ENCODE results near the gene GALNT2. TPM values are rescaled to one million over a fixed set of nuclear protein-coding genes. Genes with fewer than 3 reads are reported as not detected.
A peak's percentile ranks its signal among the peaks of the same experiment; 100 is the strongest.

The GALNT2 gene
- total and polyA plus RNA-seq, 8 donors = 18.3 to 118 (median 57.3) TPM

DNA sequence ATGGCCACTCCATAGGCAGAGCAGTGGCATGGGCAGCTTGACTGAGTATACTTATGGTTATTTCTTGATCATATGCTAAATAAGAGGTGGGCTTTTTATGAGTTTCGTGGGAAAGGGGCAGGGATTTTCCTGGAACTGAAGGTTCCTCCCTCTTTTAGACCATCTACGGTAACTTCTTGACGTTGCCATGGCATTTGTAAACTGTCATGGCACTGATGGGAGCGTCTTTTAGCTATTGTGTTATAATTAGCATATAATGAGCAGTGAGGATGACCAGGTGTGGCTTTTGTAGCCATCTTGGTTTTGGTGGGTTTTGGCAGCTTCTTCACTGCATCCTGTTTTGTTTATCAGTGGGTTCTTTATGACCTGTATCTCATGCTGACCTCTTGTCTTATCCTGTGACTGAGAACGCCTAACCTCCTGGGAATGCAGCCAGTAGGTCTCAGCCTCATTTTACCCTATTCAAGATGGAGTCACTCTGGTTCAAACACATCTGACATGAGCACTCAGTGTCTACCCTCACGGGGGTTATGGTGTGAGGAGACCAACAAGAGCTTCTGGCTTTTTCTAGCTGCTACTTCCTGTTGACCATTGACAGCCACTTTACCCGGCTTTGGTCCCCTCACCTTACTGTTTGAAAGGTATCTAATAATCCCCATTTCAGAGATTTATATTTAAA lies 71.7 kb downstream of the GALNT2 start:
- Histone ChIP-seq H3K4me1 (peaks cover 12 to 54% (median 26%) of the 10 kb centered on the region in 3 donors), H3K27me3 (no peaks in the 10 kb centered on the region)
- intact Hi-C loops (cut with DNase I) = no loop called here

DNA sequence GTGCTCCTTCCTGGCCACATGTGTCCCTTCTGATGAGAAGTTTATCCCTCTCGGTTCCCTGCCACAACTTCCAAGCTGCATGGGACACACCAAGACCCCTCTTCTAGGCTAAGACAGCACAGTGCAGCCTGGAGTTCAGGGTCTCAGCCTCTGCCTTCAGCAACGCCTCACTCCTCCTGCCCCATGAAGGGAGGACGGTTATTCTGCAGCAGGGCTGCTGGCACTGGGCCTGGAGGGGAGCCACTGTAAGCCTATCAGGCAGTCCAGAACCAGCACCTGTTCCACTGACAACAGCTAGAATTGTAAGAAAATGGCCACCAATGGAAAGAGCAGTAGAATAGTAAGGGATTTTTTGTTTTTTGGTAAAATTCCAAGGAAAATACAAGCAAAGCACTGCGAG lies 72.3 kb downstream of the GALNT2 start:
- Histone ChIP-seq H3K27me3 (no peaks in the 10 kb centered on the region), H3K4me3 (no peak overlapping the region), H3K4me1 (peaks cover 18 to 54% (median 32%) of the 10 kb centered on the region in 3 donors), H3K36me3 (no peaks in the 10 kb centered on the region), H3K27ac (peak overlapping the region in 3 of 4 donors; percentile 1 to 57 (median 51)), H3K9me3 (no peaks in the 10 kb centered on the region)
- TF ChIP-seq CTCF (IDR thresholded peaks at IDR 0.05) = no peak
- intact Hi-C loops (cut with DNase I) = no loop called here
- DNase-seq (no peak), ATAC-seq (peak in 1 of 4 donors; percentile 10), FAIRE-seq (no peak)
- WGBS, 2 donors = 48 to 61% methylated on average over 4 of the region's 4 CpGs

More for the DNA sequence above, 71.7 kb downstream of the GALNT2 start:
- ATAC-seq (no peak), FAIRE-seq (no peak), DNase-seq (no peak)
- 80 to 81% methylated on average over 7 of the region's 7 CpGs for WGBS, 2 donors
- no peak overlapping the region for H3K4me3 ChIP-seq
- TF ChIP-seq CTCF (IDR thresholded peaks at IDR 0.05) = no peak
- H3K9me3 ChIP-seq = no peaks in the 10 kb centered on the region
- no peak overlapping the region for H3K27ac ChIP-seq
- H3K36me3 ChIP-seq = no peaks in the 10 kb centered on the region

- DNase-seq (no peak), ATAC-seq (peak in 2 of 4 donors; percentile 8 to 17), FAIRE-seq (no peak)
- intact Hi-C loops (cut with DNase I) = no loop called here
- Histone ChIP-seq H3K27ac (peak overlapping the region in 3 of 4 donors; percentile 1 to 57 (median 51)), H3K4me1 (peaks cover 23 to 58% (median 36%) of the 10 kb centered on the region in 3 donors), H3K4me3 (no peak overlapping the region), H3K9me3 (no peaks in the 10 kb centered on the region), H3K27me3 (no peaks in the 10 kb centered on the region), H3K36me3 (no peaks in the 10 kb centered on the region)
- TF ChIP-seq CTCF (IDR thresholded peaks at IDR 0.05) = no peak
- 62 to 71% methylated on average over 8 of the region's 8 CpGs for WGBS, 2 donors
Measured at GRCh38 chr1:230139741-230140140, 72.7 kb downstream of the GALNT2 start.

- DNase-seq (no peak), ATAC-seq (peak; percentile 20 to 62 (median 27)), FAIRE-seq (no peak)
- 38 to 43% methylated on average over 12 of the region's 12 CpGs for WGBS, 2 donors
- H3K36me3 ChIP-seq = no peaks in the 10 kb centered on the region
- no peak for TF ChIP-seq CTCF (IDR thresholded peaks at IDR 0.05)
- peaks cover 30 to 65% (median 42%) of the 10 kb centered on the region in 3 donors for H3K4me1 ChIP-seq
- H3K27ac ChIP-seq = peak overlapping the region in 3 of 4 donors; percentile 1 to 57 (median 51)
- no peaks in the 10 kb centered on the region for H3K27me3 ChIP-seq
- no peaks in the 10 kb centered on the region for H3K9me3 ChIP-seq
- no peak overlapping the region for H3K4me3 ChIP-seq
- intact Hi-C loops (cut with DNase I) = no loop called here
Measured at GRCh38 chr1:230140221-230141020, 73.4 kb downstream of the GALNT2 start.

Data from pancreas (tissue), 10 donors.